GM23248 (cell line): ENCODE measurements around the gene DXO. TPM values are rescaled to one million over a fixed set of nuclear protein-coding genes. Genes with fewer than 3 reads are reported as not detected.
"Not testable (repeated sequence)": the region's sequence is repeated elsewhere in the genome, so short reads cannot be mapped to it uniquely, and the experiment has no call there.

Source experiments
- DNase-seq: peaks from one replicate; pipeline ENCODE4 v3.0.0-alpha.2; 2015
- H2AFZ ChIP-seq: fragments of 200-600 bp; sonication (generic); 2 replicates; pipeline ENCODE4 v1.6.1; 2016; ENCODE audit warnings: antibody characterized with exemption
- H3F3A ChIP-seq: fragments of 200-600 bp; sonication (generic); 2 replicates; pipeline ENCODE4 v1.6.1; 2016; ENCODE audit warnings: mild to moderate bottlenecking, antibody characterized with exemption, mixed run types; ENCODE audit not compliant: insufficient read depth
- H3K27ac ChIP-seq: fragments of 200-600 bp; sonication (generic); 2 replicates; pipeline ENCODE4 v1.5.1; 2016; ENCODE audit warnings: mild to moderate bottlenecking
- H3K27me3 ChIP-seq: fragments of 200-600 bp; sonication (generic); replicated peaks from 2 replicates; pipeline ENCODE4 v1.6.1; 2016; ENCODE audit warnings: mild to moderate bottlenecking; ENCODE audit not compliant: insufficient read depth
- H3K36me3 ChIP-seq: fragments of 200-600 bp; sonication (generic); 2 replicates; pipeline ENCODE4 v1.6.1; 2016; ENCODE audit warnings: low read depth, mild to moderate bottlenecking
- H3K4me1 ChIP-seq: fragments of 200-600 bp; sonication (generic); 2 replicates; pipeline ENCODE4 v1.6.1; 2016; ENCODE audit warnings: mild to moderate bottlenecking; ENCODE audit not compliant: insufficient read depth
- H3K4me2 ChIP-seq: fragments of 200-600 bp; sonication (generic); one replicate; pipeline ENCODE4 v1.6.1; 2016; ENCODE audit warnings: mild to moderate bottlenecking; ENCODE audit not compliant: unreplicated experiment
- H3K4me3 ChIP-seq: fragments of 200-600 bp; sonication (generic); 2 replicates; pipeline ENCODE4 v1.5.1; 2016; ENCODE audit warnings: mild to moderate bottlenecking
- H3K79me2 ChIP-seq: fragments of 200-600 bp; sonication (generic); 2 replicates; pipeline ENCODE4 v1.6.1; 2016; ENCODE audit warnings: mild to moderate bottlenecking; ENCODE audit not compliant: insufficient read depth
- H3K9ac ChIP-seq: fragments of 200-600 bp; sonication (generic); 2 replicates; pipeline ENCODE4 v1.6.1; 2016; ENCODE audit warnings: mild to moderate bottlenecking
- H3K9me2 ChIP-seq: fragments of 200-600 bp; sonication (generic); 2 replicates; pipeline ENCODE4 v1.6.1; 2016; ENCODE audit warnings: mixed run types, mild to moderate bottlenecking, moderate library complexity; ENCODE audit not compliant: insufficient read depth
- H3K9me3 ChIP-seq: fragments of 200-600 bp; sonication (generic); one replicate; pipeline ENCODE4 v1.6.1; 2017; ENCODE audit warnings: low read depth
- H4K20me1 ChIP-seq: fragments of 200-600 bp; sonication (generic); 2 replicates; pipeline ENCODE4 v1.6.0; 2016; ENCODE audit not compliant: insufficient read depth
- EZH2 ChIP-seq: fragments of 200-600 bp; sonication (generic); IDR thresholded peaks from 2 replicates; pipeline ENCODE4 v1.6.1; 2018; ENCODE audit warnings: antibody characterized with exemption, mild to moderate bottlenecking; ENCODE audit not compliant: insufficient read depth, poor library complexity, severe bottlenecking
- EZH2phosphoT487 ChIP-seq: fragments of 200-600 bp; sonication (generic); IDR thresholded peaks from 2 replicates; pipeline ENCODE4 v1.6.1; 2018; ENCODE audit warnings: antibody characterized with exemption, moderate library complexity, mild to moderate bottlenecking, low read depth; ENCODE audit not compliant: insufficient read depth
- WGBS, 2 experiments: methylation state at CpG; one replicate each; pipeline ENCODE4 v1.1.6; 2015 to 2017; ENCODE audit warnings: low lambda C conversion rate in 2 of 2, low coverage in 1 of 2; ENCODE audit errors: missing lambda C conversion rate in 2 of 2; 5-methylcytosine and 5-hydroxymethylcytosine counted together
- in situ Hi-C: fragments of 300-500 bp; cut with MboI; formaldehyde crosslinking; loops from 2 replicates; pipeline ENCODE4 v1.15.0; 2020
- polyA plus RNA-seq: library from polyadenylated mRNA; unstranded; fragments of >200 nt; fragmentation: Nextera tagmentation; extraction: Ambion mirVana; gene quantifications from 2 replicates; pipeline ENCODE4 v1.2.1, GENCODE V29; 2016
- total RNA-seq: library from RNA; depleted of rRNA; stranded (reverse); fragments of >200 nt; shearing (Covaris generic); gene quantifications from 2 replicates; pipeline ENCODE4 v1.2.3, GENCODE V29; 2014

The DXO gene
- total and polyA plus RNA-seq, 2 experiments from 2014 or later, result 24.2 to 26.6 TPM

DNA sequence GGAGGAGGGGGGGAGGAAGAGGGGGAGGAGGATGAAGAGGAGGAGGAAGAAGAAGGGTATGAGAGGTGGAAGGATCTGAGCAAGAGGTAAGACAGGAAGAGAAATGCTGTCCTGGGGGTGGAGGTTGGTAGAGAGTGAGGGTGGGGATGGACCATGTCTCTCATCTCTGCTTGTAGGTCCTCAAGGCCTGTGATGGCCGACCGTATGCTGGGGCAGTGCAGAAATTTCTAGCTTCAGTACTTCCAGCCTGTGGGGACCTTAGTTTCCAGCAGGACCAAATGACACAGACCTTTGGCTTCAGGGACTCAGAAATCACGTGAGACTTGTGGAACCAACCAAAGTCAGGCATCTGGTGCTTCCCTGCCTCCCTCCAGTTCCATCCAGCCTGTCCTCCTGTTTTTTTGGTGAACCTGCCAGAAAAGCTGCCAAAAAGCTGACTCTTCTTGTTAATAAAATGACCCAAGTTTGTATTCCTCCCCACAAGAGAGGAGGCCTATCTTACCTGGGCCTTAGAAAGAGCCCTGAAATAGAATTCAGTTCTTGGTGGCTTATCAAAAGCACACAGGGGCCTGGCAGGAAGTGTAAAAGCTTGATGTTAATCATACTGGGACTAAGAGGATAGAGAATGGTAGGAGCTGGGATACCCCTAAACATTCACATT lies 7.4 kb upstream of the DXO start:
- Histone ChIP-seq H3K9me3 (no peaks in the 10 kb centered on the region), H3K4me1 (no peaks in the 10 kb centered on the region), H3F3A (no peaks in the 10 kb centered on the region), H3K79me2 (peaks cover 19% of the 10 kb centered on the region), H3K36me3 (peaks cover 11% of the 10 kb centered on the region; the same call in 1 of the 2 replicates), H3K4me3 (no peak overlapping the region), H2AFZ (no peak overlapping the region), H4K20me1 (no peaks in the 10 kb centered on the region), H3K27ac (no peak overlapping the region), H3K9me2 (no peaks in the 10 kb centered on the region), H3K4me2 (no peak overlapping the region), H3K9ac (no peak overlapping the region), H3K27me3 (no peaks in the 10 kb centered on the region)
- 97 to 100% methylated on average over 3 of the region's 3 CpGs for WGBS, 2 experiments
- DNase-seq, result no peak
- TF ChIP-seq EZH2phosphoT487, result no peak
- TF ChIP-seq EZH2, result no peak
- in situ Hi-C loops, result no loop called here

DNA sequence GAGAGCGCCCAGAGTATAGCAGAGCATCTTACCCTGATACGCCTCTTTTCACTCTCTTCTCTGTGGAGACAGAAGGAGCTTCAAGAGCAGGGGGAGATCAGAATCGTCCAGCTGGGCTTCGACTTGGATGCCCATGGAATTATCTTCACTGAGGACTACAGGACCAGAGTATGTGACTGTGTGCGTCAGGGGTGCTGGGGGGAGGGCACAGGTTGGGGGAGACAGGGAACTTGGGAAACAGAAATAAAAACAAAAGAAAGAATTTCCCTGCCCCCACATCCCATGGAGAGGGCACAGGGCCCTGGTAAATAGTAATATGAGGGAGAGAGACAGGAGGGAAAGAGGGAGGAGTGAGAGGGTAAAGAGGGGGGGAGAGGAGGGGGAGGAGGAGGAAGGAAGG lies 6.9 kb upstream of the DXO start:
- no peaks in the 10 kb centered on the region for H3K9me3 ChIP-seq
- DNase-seq, result no peak
- no peaks in the 10 kb centered on the region for H3K9me2 ChIP-seq
- H2AFZ ChIP-seq, result no peak overlapping the region
- peaks cover 24% of the 10 kb centered on the region for H3K79me2 ChIP-seq
- H4K20me1 ChIP-seq, result no peaks in the 10 kb centered on the region
- TF ChIP-seq EZH2, result no peak
- no peak for TF ChIP-seq EZH2phosphoT487
- H3K27me3 ChIP-seq, result no peaks in the 10 kb centered on the region
- H3K27ac ChIP-seq, result no peak overlapping the region
- H3K4me2 ChIP-seq, result no peak overlapping the region
- 86 to 89% methylated on average over 5 of the region's 5 CpGs for WGBS, 2 experiments
- H3K9ac ChIP-seq, result no peak overlapping the region
- no peaks in the 10 kb centered on the region for H3K4me1 ChIP-seq
- H3K36me3 ChIP-seq, result peaks cover 11% of the 10 kb centered on the region; the same call in 1 of the 2 replicates
- no peak overlapping the region for H3K4me3 ChIP-seq
- in situ Hi-C loops, result no loop called here
- no peaks in the 10 kb centered on the region for H3F3A ChIP-seq

DNA sequence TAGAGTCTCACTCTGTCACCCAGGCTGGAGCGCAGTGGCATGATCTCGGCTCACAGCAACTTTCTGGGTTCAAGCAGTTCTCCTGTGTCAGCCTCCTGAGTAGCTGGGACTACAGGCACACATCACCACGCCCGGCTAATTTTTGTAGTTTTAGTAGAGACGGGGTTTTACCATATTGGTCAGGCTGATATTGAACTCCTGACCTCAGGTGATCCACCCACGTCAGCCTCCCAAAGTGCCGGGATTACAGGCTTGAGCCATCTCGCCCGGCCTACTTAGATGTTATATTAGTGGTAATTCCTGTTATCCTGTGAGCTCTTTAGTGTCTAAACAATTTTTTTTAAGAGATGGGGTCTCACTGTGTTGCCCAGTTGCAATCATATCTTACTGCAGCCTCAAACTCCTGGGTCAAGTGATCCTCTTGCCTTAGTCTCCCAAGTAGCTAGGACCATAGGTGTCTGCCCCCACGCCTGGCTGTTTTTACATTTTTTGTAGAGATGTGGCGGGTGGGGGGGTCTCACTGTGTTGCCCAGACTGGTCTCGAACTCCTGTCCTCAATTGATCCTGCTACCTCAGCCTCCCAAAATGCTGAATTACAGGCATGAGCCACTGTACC lies 6.0 kb upstream of the DXO start:
- no peak overlapping the region for H3K4me3 ChIP-seq
- H4K20me1 ChIP-seq, result no peaks in the 10 kb centered on the region
- no peak overlapping the region for H3K27ac ChIP-seq
- H3K9me2 ChIP-seq, result no peaks in the 10 kb centered on the region
- H3K9me3 ChIP-seq, result no peaks in the 10 kb centered on the region
- no peak overlapping the region for H3K4me2 ChIP-seq
- H2AFZ ChIP-seq, result no peak overlapping the region
- H3K27me3 ChIP-seq, result no peaks in the 10 kb centered on the region
- H3K79me2 ChIP-seq, result peaks cover 33% of the 10 kb centered on the region
- in situ Hi-C loops, result no loop called here
- H3F3A ChIP-seq, result peaks cover 5% of the 10 kb centered on the region
- H3K9ac ChIP-seq, result no peak overlapping the region
- H3K4me1 ChIP-seq, result peaks cover 4% of the 10 kb centered on the region; the same call in 1 of the 2 replicates
- 87 to 88% methylated on average over 12 of the region's 12 CpGs for WGBS, 2 experiments
- TF ChIP-seq EZH2phosphoT487 (no peak), EZH2 (no peak)
- peaks cover 11% of the 10 kb centered on the region; the same call in 1 of the 2 replicates for H3K36me3 ChIP-seq
- DNase-seq, result no peak

DNA sequence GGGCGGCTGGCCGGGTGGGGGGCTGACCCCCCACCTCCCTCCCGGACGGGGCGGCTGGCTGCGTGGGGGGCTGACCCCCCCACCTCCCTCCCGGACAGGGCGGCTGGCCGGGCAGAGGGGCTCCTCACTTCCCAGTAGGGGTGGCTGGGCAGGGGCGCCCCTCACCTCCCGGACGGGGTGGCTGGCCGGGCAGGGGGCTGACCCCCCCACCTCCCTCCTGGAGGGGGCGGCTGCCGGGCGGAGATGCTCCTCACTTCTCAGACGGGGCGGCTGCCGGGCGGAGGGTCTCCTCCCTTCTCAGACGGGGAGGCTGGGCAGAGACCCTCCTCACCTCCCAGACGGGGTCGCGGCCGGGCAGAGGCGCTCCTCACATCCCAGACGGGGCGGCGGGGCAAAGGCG lies 4.1 kb upstream of the DXO start:
- H3K9me2 ChIP-seq, H2AFZ ChIP-seq, H3K4me3 ChIP-seq, H4K20me1 ChIP-seq, H3K27ac ChIP-seq, H3K9me3 ChIP-seq, H3K4me2 ChIP-seq, H3K4me1 ChIP-seq, H3K9ac ChIP-seq, DNase-seq, in situ Hi-C loops, H3K27me3 ChIP-seq: not testable (repeated sequence)
- WGBS, 2 experiments, result 90% methylated on average over 22 of the region's 30 CpGs; no CpG with 5 or more reads in 1 of the 2 experiments
- peaks cover 11% of the 10 kb centered on the region; the same call in 1 of the 2 replicates for H3K36me3 ChIP-seq
- H3F3A ChIP-seq, result peaks cover 12% of the 10 kb centered on the region
- peaks cover 43% of the 10 kb centered on the region for H3K79me2 ChIP-seq
